Activated naive CD8-positive, alpha-beta T cell treated with anti-CD3 and anti-CD28 coated beads, Interleukin-2, amount 50 U/mL, for 24 hours (primary cell): Measurements from ENCODE around the gene CPT2.

Source experiments
- ATAC-seq: fragments of 150-1000 bp; cut with Tn5 transposase; one replicate; pipeline ENCODE4 v1.10.0; 2021
- DNase-seq: peaks from one replicate; pipeline ENCODE4 v3.0.0; 2021
- H3K27ac Mint-ChIP-seq: one replicate; pipeline ENCODE4 v1.8.0; 2021; ENCODE audit warnings: mild to moderate bottlenecking, mixed read lengths
- H3K27me3 Mint-ChIP-seq: one replicate; pipeline ENCODE4 v1.8.0; 2021; ENCODE audit warnings: mixed read lengths
- H3K36me3 Mint-ChIP-seq: one replicate; pipeline ENCODE4 v1.8.0; 2021; ENCODE audit warnings: low read depth, mixed read lengths
- H3K4me1 Mint-ChIP-seq: one replicate; pipeline ENCODE4 v1.8.0; 2021; ENCODE audit warnings: mixed read lengths
- H3K4me3 Mint-ChIP-seq: one replicate; pipeline ENCODE4 v1.8.0; 2021; ENCODE audit warnings: mild to moderate bottlenecking, moderate library complexity, mixed read lengths
- H3K9me3 Mint-ChIP-seq: one replicate; pipeline ENCODE4 v1.8.0; 2021; ENCODE audit warnings: mixed read lengths

Gene CPT2

GRCh38 chr1:53220171-53220961 lies 23.7 kb downstream of the CPT2 start, which contains the start of gene CZIB:
TSS of gene CZIB (minus strand) at chr1:53220634. CDS start at chr1:53220575, 59 bp downstream.
- peaks cover 28% of the 10 kb centered on the region for H3K4me1 Mint-ChIP-seq
- H3K4me3 Mint-ChIP-seq = peak within 1 kb of the TSS; percentile 90
- no peaks in the 10 kb centered on the region for H3K9me3 Mint-ChIP-seq
- peak within 1 kb of the TSS; percentile 95 for H3K27ac Mint-ChIP-seq
- DNase-seq (peak; percentile 97), ATAC-seq (peak; percentile 94)
- H3K27me3 Mint-ChIP-seq = no peaks in the 10 kb centered on the region
- H3K36me3 Mint-ChIP-seq = peaks cover 14% of the 10 kb centered on the region

DNA sequence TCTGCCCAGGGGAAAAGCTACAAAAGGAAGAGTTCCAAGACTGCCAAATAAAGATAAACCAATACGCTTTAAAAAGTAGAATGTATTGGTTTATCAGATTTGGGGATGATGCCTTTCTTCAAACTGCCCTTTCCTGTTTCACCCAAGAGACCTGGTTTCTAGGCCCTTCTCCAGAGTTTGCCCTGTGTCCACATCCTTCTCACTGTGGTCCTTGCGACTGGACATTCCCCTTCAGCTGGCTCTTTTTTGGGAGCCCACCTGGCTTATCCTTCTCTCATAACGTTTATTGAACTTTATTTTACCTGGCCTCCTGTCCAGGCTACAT lies 24.3 kb downstream of the CPT2 start:
- Mint-ChIP-seq H3K9me3 (no peaks in the 10 kb centered on the region), H3K4me1 (peaks cover 28% of the 10 kb centered on the region), H3K27ac (peak overlapping the region; percentile 95), H3K27me3 (no peaks in the 10 kb centered on the region), H3K36me3 (peaks cover 14% of the 10 kb centered on the region), H3K4me3 (peak overlapping the region; percentile 90)
- DNase-seq = no peak
- ATAC-seq = no peak

GRCh38 chr1:53237638-53238037 lies 41.0 kb downstream of the CPT2 start:
- Mint-ChIP-seq H3K9me3 (no peaks in the 10 kb centered on the region), H3K4me1 (peaks cover 28% of the 10 kb centered on the region), H3K4me3 (peak overlapping the region; percentile 97), H3K27ac (peak overlapping the region; percentile 94), H3K36me3 (peaks cover 34% of the 10 kb centered on the region), H3K27me3 (peaks cover 2% of the 10 kb centered on the region)
- no peak for DNase-seq
- no peak for ATAC-seq

GRCh38 chr1:53238197-53239155 lies 41.9 kb downstream of the CPT2 start, which contains the start of gene MAGOH:
TSS of gene MAGOH (minus strand) at chr1:53238518. CDS start at chr1:53238448, 70 bp downstream.
- Mint-ChIP-seq H3K36me3 (peaks cover 27% of the 10 kb centered on the region), H3K27me3 (peaks cover 2% of the 10 kb centered on the region), H3K27ac (peak within 1 kb of the TSS; percentile 94), H3K9me3 (no peaks in the 10 kb centered on the region), H3K4me1 (peaks cover 28% of the 10 kb centered on the region), H3K4me3 (peak within 1 kb of the TSS; percentile 97)
- DNase-seq (peak; percentile 98), ATAC-seq (peak; percentile 98)

- peaks cover 28% of the 10 kb centered on the region for H3K36me3 Mint-ChIP-seq
- DNase-seq (no peak), ATAC-seq (no peak)
- peaks cover 18% of the 10 kb centered on the region for H3K4me1 Mint-ChIP-seq
- H3K27ac Mint-ChIP-seq = no peak overlapping the region
- peaks cover 2% of the 10 kb centered on the region for H3K27me3 Mint-ChIP-seq
- no peaks in the 10 kb centered on the region for H3K9me3 Mint-ChIP-seq
- H3K4me3 Mint-ChIP-seq = no peak overlapping the region
Measured at GRCh38 chr1:53241828-53242227, 45.2 kb downstream of the CPT2 start.

GRCh38 chr1:53242381-53242780 lies 45.8 kb downstream of the CPT2 start:
- no peak overlapping the region for H3K4me3 Mint-ChIP-seq
- peaks cover 16% of the 10 kb centered on the region for H3K4me1 Mint-ChIP-seq
- H3K27ac Mint-ChIP-seq = no peak overlapping the region
- ATAC-seq (no peak), DNase-seq (no peak)
- H3K9me3 Mint-ChIP-seq = no peaks in the 10 kb centered on the region
- H3K36me3 Mint-ChIP-seq = peaks cover 32% of the 10 kb centered on the region
- H3K27me3 Mint-ChIP-seq = peaks cover 2% of the 10 kb centered on the region

GRCh38 chr1:53244141-53244540 lies 47.5 kb downstream of the CPT2 start:
- no peak for ATAC-seq
- Mint-ChIP-seq H3K27ac (no peak overlapping the region), H3K36me3 (peaks cover 33% of the 10 kb centered on the region)

GRCh38 chr1:53246261-53247134 lies 49.9 kb downstream of the CPT2 start:
- DNase-seq = no peak
- H3K27me3 Mint-ChIP-seq = no peaks in the 10 kb centered on the region
- H3K9me3 Mint-ChIP-seq = no peaks in the 10 kb centered on the region
- H3K36me3 Mint-ChIP-seq = peaks cover 48% of the 10 kb centered on the region
- ATAC-seq = no peak
- H3K4me1 Mint-ChIP-seq = no peaks in the 10 kb centered on the region
- no peak overlapping the region for H3K4me3 Mint-ChIP-seq
- no peak overlapping the region for H3K27ac Mint-ChIP-seq

More at GRCh38 chr1:53244141-53244540, 47.5 kb downstream of the CPT2 start:
- no peak for DNase-seq
- H3K27me3 Mint-ChIP-seq = no peaks in the 10 kb centered on the region
- H3K4me1 Mint-ChIP-seq = peaks cover 1% of the 10 kb centered on the region
- H3K4me3 Mint-ChIP-seq = no peak overlapping the region
- no peaks in the 10 kb centered on the region for H3K9me3 Mint-ChIP-seq

- H3K4me3 Mint-ChIP-seq = no peak overlapping the region
- H3K36me3 Mint-ChIP-seq = peaks cover 54% of the 10 kb centered on the region
- H3K4me1 Mint-ChIP-seq = no peaks in the 10 kb centered on the region
- DNase-seq (no peak), ATAC-seq (no peak)
- H3K27me3 Mint-ChIP-seq = no peaks in the 10 kb centered on the region
- H3K27ac Mint-ChIP-seq = no peak overlapping the region
- no peaks in the 10 kb centered on the region for H3K9me3 Mint-ChIP-seq
Measured at GRCh38 chr1:53249706-53250105, 53.1 kb downstream of the CPT2 start.

DNA sequence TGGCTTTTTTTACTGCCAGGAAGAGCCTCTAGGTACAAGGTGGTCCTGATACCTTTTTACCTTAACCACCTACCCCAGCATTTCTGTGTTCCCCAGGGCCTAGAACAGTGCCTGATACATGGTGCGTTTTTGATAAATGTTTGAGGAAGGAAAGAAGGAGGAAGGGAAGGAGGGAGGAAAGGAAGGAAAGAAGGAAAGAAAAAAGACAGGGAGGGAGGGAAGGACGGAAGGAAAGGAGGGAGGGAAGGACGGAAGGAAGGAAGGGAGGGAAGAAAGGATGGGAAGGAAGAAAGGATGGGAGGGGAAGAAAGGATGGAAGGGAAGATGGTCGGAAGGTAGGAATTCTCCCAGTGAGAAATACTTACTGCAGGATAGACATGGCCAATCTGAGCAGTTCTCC lies 53.7 kb downstream of the CPT2 start:
- H3K27ac Mint-ChIP-seq = no peak overlapping the region
- H3K36me3 Mint-ChIP-seq = peaks cover 54% of the 10 kb centered on the region
- no peaks in the 10 kb centered on the region for H3K9me3 Mint-ChIP-seq
- DNase-seq (no peak), ATAC-seq (no peak)
- no peak overlapping the region for H3K4me3 Mint-ChIP-seq
- H3K27me3 Mint-ChIP-seq = no peaks in the 10 kb centered on the region
- H3K4me1 Mint-ChIP-seq = no peaks in the 10 kb centered on the region

DNA sequence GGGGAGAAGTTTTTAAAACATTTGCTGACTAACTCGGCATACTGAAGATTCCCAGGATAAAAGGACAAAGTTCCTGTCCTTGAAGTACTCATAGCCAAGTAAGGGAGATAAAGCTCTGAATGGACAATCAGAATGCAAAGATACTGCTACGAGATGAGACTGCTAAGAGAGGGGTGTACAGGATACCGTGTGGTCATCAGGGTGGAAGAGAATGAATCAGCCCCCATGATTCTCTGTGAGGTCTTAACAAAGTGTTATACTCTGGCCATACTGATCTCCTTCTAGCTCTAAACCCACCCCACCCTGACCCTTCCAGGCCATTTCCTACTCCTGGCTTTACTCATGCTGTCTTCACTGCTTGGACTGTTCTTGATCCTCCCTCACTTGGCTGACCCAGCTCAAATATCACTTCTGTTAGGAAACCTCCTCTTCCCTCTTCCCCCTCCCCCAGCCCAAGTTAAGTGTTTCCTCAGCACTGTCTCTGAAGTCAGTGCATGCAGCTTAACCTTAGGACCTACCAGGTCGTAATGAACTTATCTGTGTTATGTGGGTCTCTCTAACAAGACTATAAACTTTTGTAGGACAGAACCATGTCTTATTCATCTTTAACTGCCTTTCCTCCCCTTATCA lies 57.5 kb downstream of the CPT2 start:
- Mint-ChIP-seq H3K27ac (no peak overlapping the region), H3K9me3 (no peaks in the 10 kb centered on the region), H3K36me3 (peaks cover 62% of the 10 kb centered on the region), H3K4me1 (no peaks in the 10 kb centered on the region), H3K27me3 (no peaks in the 10 kb centered on the region), H3K4me3 (no peak overlapping the region)
- ATAC-seq (no peak), DNase-seq (no peak)

GRCh38 chr1:53255031-53255430 lies 58.4 kb downstream of the CPT2 start:
- H3K9me3 Mint-ChIP-seq = no peaks in the 10 kb centered on the region
- H3K27me3 Mint-ChIP-seq = no peaks in the 10 kb centered on the region
- DNase-seq (no peak), ATAC-seq (no peak)
- peaks cover 66% of the 10 kb centered on the region for H3K36me3 Mint-ChIP-seq
- no peak overlapping the region for H3K27ac Mint-ChIP-seq
- H3K4me1 Mint-ChIP-seq = no peaks in the 10 kb centered on the region
- H3K4me3 Mint-ChIP-seq = no peak overlapping the region

DNA sequence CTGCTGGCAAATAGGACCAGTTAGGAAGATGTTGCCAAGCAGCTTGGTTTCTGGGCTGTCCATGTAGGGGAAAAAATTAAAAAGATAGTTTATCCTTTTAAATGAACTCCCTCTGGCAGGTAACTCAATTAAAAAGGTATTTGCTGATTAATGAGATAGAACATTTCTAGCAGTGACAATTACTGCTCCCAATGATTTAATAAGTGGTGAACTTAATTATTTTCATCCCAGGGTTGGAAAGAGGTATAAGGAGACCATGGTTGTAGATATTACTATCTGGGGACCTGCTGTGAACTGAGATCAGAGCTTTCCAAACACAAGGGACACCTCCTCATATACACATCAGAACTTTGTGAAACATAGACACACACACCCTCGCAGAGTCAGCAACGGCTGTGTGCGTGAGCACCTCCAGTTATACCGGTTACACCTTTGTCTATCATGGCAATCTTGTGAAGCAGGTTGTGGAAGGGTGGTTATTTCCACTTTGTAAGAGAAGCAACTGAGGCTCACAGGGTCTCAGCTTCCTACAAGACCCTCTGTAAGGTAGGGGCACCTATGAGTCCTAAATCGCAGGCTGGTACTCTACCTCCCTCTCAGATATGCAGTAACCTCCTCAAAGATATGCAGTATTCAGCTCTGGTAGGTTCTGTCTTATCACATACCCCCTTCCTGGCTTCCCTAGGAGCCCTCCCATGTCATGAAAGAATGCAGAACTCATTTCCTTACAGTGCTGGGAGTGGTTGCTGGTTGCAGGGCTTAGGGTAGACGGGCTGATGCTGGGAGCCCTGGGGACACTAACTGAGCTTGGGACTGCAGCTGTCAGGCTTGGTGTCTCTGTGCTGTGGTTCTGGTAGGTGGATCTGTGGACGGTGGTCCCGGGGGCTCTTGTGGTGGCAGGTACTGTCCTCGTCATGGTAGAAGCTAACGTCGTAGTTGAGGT lies 60.2 kb downstream of the CPT2 start:
- no peak overlapping the region for H3K4me3 Mint-ChIP-seq
- peaks cover 66% of the 10 kb centered on the region for H3K36me3 Mint-ChIP-seq
- H3K9me3 Mint-ChIP-seq = no peaks in the 10 kb centered on the region
- ATAC-seq = no peak
- peak overlapping the region; percentile 30 for H3K27ac Mint-ChIP-seq
- no peaks in the 10 kb centered on the region for H3K27me3 Mint-ChIP-seq
- no peak for DNase-seq
- H3K4me1 Mint-ChIP-seq = no peaks in the 10 kb centered on the region
